B cell (primary cell): ENCODE data around the gene PPP2R2B. TPM values are rescaled to one million over a fixed set of nuclear protein-coding genes. Genes with fewer than 3 reads are reported as not detected.

Experiments used
- ATAC-seq: fragments of 200-7000 bp; cut with Tn5 transposase; one replicate; pipeline ENCODE4 v1.10.0; 2021; ENCODE audit warnings: low read depth, mild to moderate bottlenecking, moderate number of reproducible peaks, moderate library complexity
- CTCF ChIA-PET: fragments of 350-600 bp; sonication (Branson Sonifier 250); formaldehyde crosslinking; loops from one replicate; lab custom pipeline; 2021; ENCODE audit warnings: antibody characterized with exemption, inconsistent platforms; lab: Charles Lee
- POLR2A ChIA-PET: fragments of 350-600 bp; sonication (Branson Sonifier 250); formaldehyde crosslinking; loops from one replicate; lab custom pipeline; 2021; ENCODE audit warnings: antibody characterized with exemption; lab: Charles Lee
- DNase-seq: peaks from one replicate; pipeline ENCODE4 v3.0.0; 2013
- H2AFZ ChIP-seq: 2 replicates; pipeline ENCODE4 v1.6.1; 2012; ENCODE audit warnings: mild to moderate bottlenecking, low read depth, low read length; ENCODE audit not compliant: insufficient read depth, poor library complexity, severe bottlenecking
- H3K27ac ChIP-seq, 2 donors: 1 replicate in 1 of 2; 2 replicates in 1 of 2; pipeline ENCODE4 v1.5.1; 2012 to 2013; ENCODE audit warnings: low read length in 2 of 2, mild to moderate bottlenecking in 2 of 2, moderate library complexity in 1 of 2
- H3K27me3 ChIP-seq, 4 experiments: fragments of 200-600 bp in 1 of 4; sonication (generic) in 1 of 4; replicated peaks in 1 of 4; 1 replicate in 2 of 4; 2 replicates in 2 of 4; pipeline versions ENCODE4 v1.6.1 to v1.7.0; 2013 to 2016; ENCODE audit warnings: low read length in 3 of 4, mild to moderate bottlenecking in 2 of 4, mixed read lengths in 1 of 4, moderate library complexity in 1 of 4; ENCODE audit not compliant: insufficient read depth in 4 of 4, control insufficient read depth in 3 of 4; ENCODE audit errors: control extremely low read depth in 1 of 4
- H3K36me3 ChIP-seq, 2 experiments: replicated peaks in 1 of 2; 1 replicate in 1 of 2; 2 replicates in 1 of 2; pipeline versions ENCODE4 v1.6.1 to v1.7.1; 2013; ENCODE audit warnings: low read length in 1 of 2; ENCODE audit not compliant: insufficient read depth in 2 of 2, control insufficient read depth in 1 of 2; ENCODE audit errors: control extremely low read depth in 1 of 2, extremely low read depth in 1 of 2
- H3K4me1 ChIP-seq, 2 donors: fragments of 200-600 bp in 1 of 2; sonication (generic) in 1 of 2; 1 replicate in 1 of 2; 2 replicates in 1 of 2; pipeline versions ENCODE4 v1.5.1 to v1.6.1; 2013 to 2017; ENCODE audit warnings: low read length in 2 of 2; ENCODE audit not compliant: control insufficient read depth in 2 of 2, insufficient read depth in 2 of 2
- H3K4me2 ChIP-seq: replicated peaks from 2 replicates; pipeline ENCODE3; 2012; ENCODE audit warnings: mild to moderate bottlenecking, low read depth, low read length; ENCODE audit not compliant: poor library complexity, severe bottlenecking
- H3K4me3 ChIP-seq, 5 experiments: fragments of 200-600 bp in 1 of 5; sonication (generic) in 1 of 5; 1 replicate in 3 of 5; 2 replicates in 2 of 5; pipeline versions ENCODE4 v1.5.1 to v1.7.0; 2011 to 2016; ENCODE audit warnings: low read length in 4 of 5, mild to moderate bottlenecking in 4 of 5, low read depth in 2 of 5, control low read depth in 1 of 5, moderate library complexity in 1 of 5; ENCODE audit not compliant: insufficient read depth in 1 of 5; ENCODE audit errors: control extremely low read depth in 1 of 5, extremely low read depth in 1 of 5
- H3K79me2 ChIP-seq: fragments of 200-600 bp; sonication (generic); one replicate; pipeline ENCODE4 v1.6.0; 2016; ENCODE audit warnings: low read length; ENCODE audit not compliant: control insufficient read depth, insufficient read depth
- H3K9ac ChIP-seq: fragments of 200-600 bp; sonication (generic); 2 replicates; pipeline ENCODE4 v1.6.1; 2017; ENCODE audit warnings: mild to moderate bottlenecking, low read length, moderate library complexity
- H3K9me3 ChIP-seq, 3 donors: one replicate each; pipeline versions ENCODE4 v1.6.1 to v1.7.1; 2013; ENCODE audit warnings: low read length in 2 of 3; ENCODE audit not compliant: control insufficient read depth in 2 of 3, insufficient read depth in 1 of 3; ENCODE audit errors: control extremely low read depth in 1 of 3
- H4K20me1 ChIP-seq: 2 replicates; pipeline ENCODE4 v1.6.0; 2012; ENCODE audit warnings: mild to moderate bottlenecking, low read length; ENCODE audit not compliant: insufficient read depth, control insufficient read depth, poor library complexity, severe bottlenecking
- H3K27ac Mint-ChIP-seq: one replicate; pipeline ENCODE4 v1.8.0; 2021; ENCODE audit warnings: mixed read lengths
- H3K27me3 Mint-ChIP-seq: one replicate; pipeline ENCODE4 v1.8.0; 2021; ENCODE audit warnings: mixed read lengths
- H3K4me1 Mint-ChIP-seq: one replicate; pipeline ENCODE4 v1.8.0; 2021; ENCODE audit warnings: mixed read lengths
- H3K4me3 Mint-ChIP-seq: one replicate; pipeline ENCODE4 v1.8.0; 2021; ENCODE audit warnings: mixed read lengths
- H3K9me3 Mint-ChIP-seq: one replicate; pipeline ENCODE4 v1.8.0; 2022; ENCODE audit warnings: mixed read lengths; ENCODE audit not compliant: insufficient read depth
- EZH2 ChIP-seq: IDR thresholded peaks from 2 replicates; pipeline ENCODE4 v1.6.1; 2012; ENCODE audit warnings: borderline replicate concordance, low read depth, mild to moderate bottlenecking, moderate library complexity, low read length; ENCODE audit not compliant: insufficient read depth, poor library complexity, severe bottlenecking
- WGBS: methylation state at CpG from one replicate; pipeline ENCODE4 v1.1.5; 2013; ENCODE audit warnings: missing lambda C conversion rate; ENCODE audit not compliant: insufficient coverage; 5-methylcytosine and 5-hydroxymethylcytosine counted together
- intact Hi-C: fragments of 100-400 bp; cut with micrococcal nuclease; formaldehyde crosslinking; loops from one replicate; pipeline ENCODE4 v1.10.0; 2022
- polyA plus RNA-seq: library from polyadenylated mRNA; depleted of rRNA; stranded (reverse); fragments of >200 nt; gene quantifications from 2 replicates; pipeline ENCODE4 v1.2.3, GENCODE V29; 2012
- total RNA-seq, 2 donors: library from RNA; stranded (reverse); fragments of 120-200 nt in 1 of 2; gene quantifications; 1 replicate in 1 of 2; 2 replicates in 1 of 2; pipeline versions ENCODE4 v1.2.3 to v1.2.4, GENCODE V29; 2013 to 2022
- TF ChIP-seq, protein P1 (sequence below): fragments of 200-600 bp; IDR thresholded peaks from one replicate; pipeline ENCODE4 v1.8.0; 2022; ENCODE audit warnings: antibody characterized with exemption, mild to moderate bottlenecking

Gene PPP2R2B
- total and polyA plus RNA-seq, 2 donors (not counting 1 experiment from before 2014, with no cell fraction given), result 0.03 TPM; not detected in 1

- TF ChIP-seq, protein P1, sequence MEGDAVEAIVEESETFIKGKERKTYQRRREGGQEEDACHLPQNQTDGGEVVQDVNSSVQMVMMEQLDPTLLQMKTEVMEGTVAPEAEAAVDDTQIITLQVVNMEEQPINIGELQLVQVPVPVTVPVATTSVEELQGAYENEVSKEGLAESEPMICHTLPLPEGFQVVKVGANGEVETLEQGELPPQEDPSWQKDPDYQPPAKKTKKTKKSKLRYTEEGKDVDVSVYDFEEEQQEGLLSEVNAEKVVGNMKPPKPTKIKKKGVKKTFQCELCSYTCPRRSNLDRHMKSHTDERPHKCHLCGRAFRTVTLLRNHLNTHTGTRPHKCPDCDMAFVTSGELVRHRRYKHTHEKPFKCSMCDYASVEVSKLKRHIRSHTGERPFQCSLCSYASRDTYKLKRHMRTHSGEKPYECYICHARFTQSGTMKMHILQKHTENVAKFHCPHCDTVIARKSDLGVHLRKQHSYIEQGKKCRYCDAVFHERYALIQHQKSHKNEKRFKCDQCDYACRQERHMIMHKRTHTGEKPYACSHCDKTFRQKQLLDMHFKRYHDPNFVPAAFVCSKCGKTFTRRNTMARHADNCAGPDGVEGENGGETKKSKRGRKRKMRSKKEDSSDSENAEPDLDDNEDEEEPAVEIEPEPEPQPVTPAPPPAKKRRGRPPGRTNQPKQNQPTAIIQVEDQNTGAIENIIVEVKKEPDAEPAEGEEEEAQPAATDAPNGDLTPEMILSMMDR, result no peak
- TF ChIP-seq EZH2, result no peak
- ATAC-seq, result no peak
- Histone ChIP-seq H3K27me3 (no peaks in the 10 kb centered on the region), H3K4me2 (no peak overlapping the region), H3K36me3 (no peaks in the 10 kb centered on the region), H2AFZ (no peak overlapping the region), H3K27ac (no peak overlapping the region), H3K9ac (no peak overlapping the region), H3K79me2 (no peaks in the 10 kb centered on the region), H3K4me3 (no peak overlapping the region), H4K20me1 (no peaks in the 10 kb centered on the region), H3K9me3 (no peaks in the 10 kb centered on the region), H3K4me1 (no peaks in the 10 kb centered on the region)
- H3K27ac Mint-ChIP-seq, result no peak overlapping the region
- no peak for DNase-seq
- no peak overlapping the region for H3K4me3 Mint-ChIP-seq
- intact Hi-C loops, result no loop called here
- H3K27me3 Mint-ChIP-seq, result no peaks in the 10 kb centered on the region
- ChIA-PET POLR2A (no interaction called here), CTCF (no interaction called here)
- H3K9me3 Mint-ChIP-seq, result no peaks in the 10 kb centered on the region
- WGBS, result 100% methylated on average over 1 of the region's 1 CpG
- H3K4me1 Mint-ChIP-seq, result no peaks in the 10 kb centered on the region
Measured at GRCh38 chr5:146793709-146794108, 84.8 kb downstream of the PPP2R2B start.

DNA sequence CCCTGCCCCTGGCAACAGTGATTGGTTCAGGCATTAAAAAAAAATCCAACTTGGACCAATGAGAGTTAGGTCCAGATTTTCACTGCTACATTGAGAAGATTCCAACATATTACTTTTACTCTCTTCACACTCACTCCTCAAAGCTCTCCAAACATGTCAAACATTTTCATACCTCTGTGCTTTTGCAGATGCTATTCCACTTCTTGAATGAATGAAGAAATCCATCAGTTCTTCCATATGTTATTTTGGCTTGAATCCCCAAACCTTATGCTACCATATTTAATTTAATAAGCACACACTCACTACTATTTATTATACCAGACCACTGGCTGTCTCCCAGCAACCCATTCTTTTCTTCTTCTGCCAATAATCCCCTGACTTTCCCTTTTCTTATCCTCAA, 87.1 kb downstream of the PPP2R2B start:
- Mint-ChIP-seq H3K27me3 (no peaks in the 10 kb centered on the region), H3K9me3 (no peaks in the 10 kb centered on the region), H3K4me1 (no peaks in the 10 kb centered on the region), H3K27ac (no peak overlapping the region), H3K4me3 (no peak overlapping the region)
- no peak for DNase-seq
- POLR2A ChIA-PET, result no interaction called here
- no peak overlapping the region for H2AFZ ChIP-seq
- H3K4me1 ChIP-seq, result no peaks in the 10 kb centered on the region
- no peak overlapping the region for H3K27ac ChIP-seq
- no peak for ATAC-seq
- H3K27me3 ChIP-seq, result no peaks in the 10 kb centered on the region
- no peaks in the 10 kb centered on the region for H4K20me1 ChIP-seq
- CTCF ChIA-PET, result no interaction called here
- no peak overlapping the region for H3K9ac ChIP-seq
- H3K4me3 ChIP-seq, result no peak overlapping the region
- H3K36me3 ChIP-seq, result no peaks in the 10 kb centered on the region
- H3K4me2 ChIP-seq, result no peak overlapping the region
- H3K9me3 ChIP-seq, result no peaks in the 10 kb centered on the region
- no peaks in the 10 kb centered on the region for H3K79me2 ChIP-seq
- intact Hi-C loops, result no loop called here
- TF ChIP-seq, protein P1, result no peak
- TF ChIP-seq EZH2, result no peak
